Breast epithelium (tissue), 3 donors: ENCODE measurements around the gene PLB1.

ENCODE experiments used
- CTCF ChIP-seq, 3 donors: fragments of 450-650 bp; IDR thresholded peaks; one replicate each; pipeline ENCODE4 v1.5.1; 2016 to 2017; ENCODE audit warnings: antibody characterized with exemption in 3 of 3, mild to moderate bottlenecking in 3 of 3, moderate library complexity in 3 of 3
- POLR2A ChIP-seq: fragments of 450-650 bp; IDR thresholded peaks from one replicate; pipeline ENCODE4 v1.6.1; 2016; ENCODE audit warnings: antibody characterized with exemption, mild to moderate bottlenecking, moderate library complexity

GRCh38 chr2:28446531-28446930 is 49.3 kb upstream of the PLB1 start:
- TF ChIP-seq CTCF (IDR thresholded peaks at IDR 0.05): no peak
- no peak for TF ChIP-seq POLR2A
